Measurements from ENCODE around the gene IKBKG. TPM values are rescaled to one million over a fixed set of nuclear protein-coding genes. Genes with fewer than 3 reads are reported as not detected.

IKBKG gene
- polyA plus RNA-seq, 1 of the 3 experiments (the other 2 are of a cell fraction) = 36.4 TPM

DNA sequence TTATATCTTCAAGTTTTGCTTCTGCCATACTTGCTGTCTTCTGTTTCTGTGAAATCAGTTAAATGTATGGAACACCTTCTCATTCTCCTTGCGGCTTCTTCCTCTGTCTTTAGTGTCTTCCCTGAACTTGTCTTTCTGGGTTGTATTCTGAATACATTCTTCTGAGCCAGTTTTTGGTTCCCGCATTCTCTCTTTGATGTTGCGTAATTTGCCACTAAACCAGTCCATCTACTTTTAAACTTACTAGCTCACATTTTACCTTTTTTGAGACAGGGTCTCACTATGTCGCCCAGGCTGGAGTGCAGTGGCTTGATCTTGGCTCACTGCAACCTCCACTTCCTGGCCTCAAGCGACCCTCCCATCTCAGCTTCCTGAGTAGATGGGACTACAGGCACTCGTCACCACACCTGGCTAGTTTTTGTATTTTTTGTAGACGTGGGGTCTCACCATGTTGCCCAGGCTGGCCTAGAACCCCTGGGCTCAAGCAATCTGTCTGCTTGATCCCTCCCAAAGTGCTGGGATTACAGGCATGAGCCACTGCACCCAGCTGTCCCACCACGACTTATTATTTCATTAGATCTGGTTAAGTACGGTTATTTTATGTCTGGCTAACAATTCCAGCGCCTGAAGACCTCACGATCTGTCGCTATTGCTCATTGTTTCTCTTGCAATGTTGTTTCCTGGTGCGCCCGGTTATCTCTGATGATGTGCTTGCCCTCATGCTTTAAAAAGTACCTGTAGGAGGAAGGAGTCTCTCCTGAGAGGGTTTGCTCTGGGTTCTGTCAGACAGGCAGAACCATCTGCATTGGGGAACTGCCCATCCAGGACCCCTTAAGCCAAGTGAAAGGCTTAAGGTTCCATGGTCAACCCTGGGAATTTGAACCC, 21.6 kb upstream of the IKBKG start:
- CTCF ChIA-PET = interaction anchor here (0.9 to 1.8 kb wide), 2 partner anchors 12 to 44 kb away, joined by 4 to 6 read pairs; no protein-coding TSS in a partner anchor

More for the DNA sequence above, 21.6 kb upstream of the IKBKG start:
- H3F3A ChIP-seq (replicated peaks; ENCODE audit: insufficient read depth) = peaks cover 4% of the 10 kb centered on the region
- peaks cover 18% of the 10 kb centered on the region; the same call in 1 of the 2 replicates for H3K27me3 ChIP-seq (ENCODE audit: insufficient read depth)
- no peak overlapping the region for H3K27ac ChIP-seq (ENCODE audit: low read depth in 2 of 2, low read length in 1 of 2)
- H3K9ac ChIP-seq = no peak overlapping the region
- WGBS (ENCODE audit: low lambda C conversion rate) = 44% methylated on average over 14 of the region's 14 CpGs
- POLR2A ChIA-PET = interaction anchor here (1.7 kb wide), 1 partner anchor 17 kb away, joined by 6 read pairs; no protein-coding TSS in a partner anchor
- H4K20me1 ChIP-seq (ENCODE audit: insufficient read depth) = no peaks in the 10 kb centered on the region
- no peaks in the 10 kb centered on the region for H3K9me2 ChIP-seq
- TF ChIP-seq FOXM1 (IDR thresholded peaks at IDR 0.05; ENCODE audit: low read depth) (no peak), SMC3 (IDR thresholded peaks at IDR 0.05; ENCODE audit: low read depth, low read length) (no peak), MXI1 (IDR thresholded peaks at IDR 0.05; ENCODE audit: low read depth, low read length) (no peak), YY1 (IDR thresholded peaks at IDR 0.05; ENCODE audit: low read depth) (no peak), JUND (IDR thresholded peaks at IDR 0.05) (no peak), GABPA (IDR thresholded peaks at IDR 0.05; ENCODE audit: low read depth) (no peak), NRF1 (IDR thresholded peaks at IDR 0.05; ENCODE audit: low read depth, low read length) (no peak), ELF1 (IDR thresholded peaks at IDR 0.05) (no peak), RXRA (IDR thresholded peaks at IDR 0.05; ENCODE audit: borderline replicate concordance, low read depth) (no peak), FOXJ3 (CRISPR knock-in tag; IDR thresholded peaks at IDR 0.05) (no peak), TCF12 (IDR thresholded peaks at IDR 0.05) (no peak), GATA2 (CRISPR knock-in tag; IDR thresholded peaks at IDR 0.05) (no peak), TAF1 (IDR thresholded peaks at IDR 0.05; ENCODE audit: borderline replicate concordance, low read depth, low read length) (no peak), EZH2phosphoT487 (IDR thresholded peaks at IDR 0.05; ENCODE audit: borderline replicate concordance, low read depth) (no peak), POLR2AphosphoS5 (IDR thresholded peaks at IDR 0.05; ENCODE audit: low read depth, low read length) (no peak; the same call in 1 of the 2 replicates)
- TF ChIP-seq, protein P1, sequence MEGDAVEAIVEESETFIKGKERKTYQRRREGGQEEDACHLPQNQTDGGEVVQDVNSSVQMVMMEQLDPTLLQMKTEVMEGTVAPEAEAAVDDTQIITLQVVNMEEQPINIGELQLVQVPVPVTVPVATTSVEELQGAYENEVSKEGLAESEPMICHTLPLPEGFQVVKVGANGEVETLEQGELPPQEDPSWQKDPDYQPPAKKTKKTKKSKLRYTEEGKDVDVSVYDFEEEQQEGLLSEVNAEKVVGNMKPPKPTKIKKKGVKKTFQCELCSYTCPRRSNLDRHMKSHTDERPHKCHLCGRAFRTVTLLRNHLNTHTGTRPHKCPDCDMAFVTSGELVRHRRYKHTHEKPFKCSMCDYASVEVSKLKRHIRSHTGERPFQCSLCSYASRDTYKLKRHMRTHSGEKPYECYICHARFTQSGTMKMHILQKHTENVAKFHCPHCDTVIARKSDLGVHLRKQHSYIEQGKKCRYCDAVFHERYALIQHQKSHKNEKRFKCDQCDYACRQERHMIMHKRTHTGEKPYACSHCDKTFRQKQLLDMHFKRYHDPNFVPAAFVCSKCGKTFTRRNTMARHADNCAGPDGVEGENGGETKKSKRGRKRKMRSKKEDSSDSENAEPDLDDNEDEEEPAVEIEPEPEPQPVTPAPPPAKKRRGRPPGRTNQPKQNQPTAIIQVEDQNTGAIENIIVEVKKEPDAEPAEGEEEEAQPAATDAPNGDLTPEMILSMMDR (IDR thresholded peaks at IDR 0.05) = no peak
- TF ChIP-seq, protein P2, sequence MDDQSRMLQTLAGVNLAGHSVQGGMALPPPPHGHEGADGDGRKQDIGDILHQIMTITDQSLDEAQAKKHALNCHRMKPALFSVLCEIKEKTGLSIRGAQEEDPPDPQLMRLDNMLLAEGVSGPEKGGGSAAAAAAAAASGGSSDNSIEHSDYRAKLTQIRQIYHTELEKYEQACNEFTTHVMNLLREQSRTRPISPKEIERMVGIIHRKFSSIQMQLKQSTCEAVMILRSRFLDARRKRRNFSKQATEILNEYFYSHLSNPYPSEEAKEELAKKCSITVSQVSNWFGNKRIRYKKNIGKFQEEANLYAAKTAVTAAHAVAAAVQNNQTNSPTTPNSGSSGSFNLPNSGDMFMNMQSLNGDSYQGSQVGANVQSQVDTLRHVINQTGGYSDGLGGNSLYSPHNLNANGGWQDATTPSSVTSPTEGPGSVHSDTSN (IDR thresholded peaks at IDR 0.05) = no peak
- TF ChIP-seq, protein P3, sequence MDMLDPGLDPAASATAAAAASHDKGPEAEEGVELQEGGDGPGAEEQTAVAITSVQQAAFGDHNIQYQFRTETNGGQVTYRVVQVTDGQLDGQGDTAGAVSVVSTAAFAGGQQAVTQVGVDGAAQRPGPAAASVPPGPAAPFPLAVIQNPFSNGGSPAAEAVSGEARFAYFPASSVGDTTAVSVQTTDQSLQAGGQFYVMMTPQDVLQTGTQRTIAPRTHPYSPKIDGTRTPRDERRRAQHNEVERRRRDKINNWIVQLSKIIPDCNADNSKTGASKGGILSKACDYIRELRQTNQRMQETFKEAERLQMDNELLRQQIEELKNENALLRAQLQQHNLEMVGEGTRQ (IDR thresholded peaks at IDR 0.05; ENCODE audit: borderline replicate concordance, low read depth, low read length) = no peak
- no peak overlapping the region for H3K4me3 ChIP-seq (ENCODE audit: low read depth in 2 of 2, low read length in 1 of 2)
- H3K4me1 ChIP-seq (ENCODE audit: control insufficient read depth in 1 of 2, insufficient read depth in 2 of 2, low read depth in 1 of 2, low read length in 1 of 2) = peaks cover 3 to 4% of the 10 kb centered on the region in 2 experiments; a peak in 2 of 4 replicates
- no peaks in the 10 kb centered on the region for H3K9me3 ChIP-seq
- no peak overlapping the region for H2AFZ ChIP-seq (ENCODE audit: low read depth)
- no peaks in the 10 kb centered on the region for H3K79me2 ChIP-seq (ENCODE audit: insufficient read depth)
- no peak overlapping the region for H3K4me2 ChIP-seq
- no peak for DNase-seq
- H3K36me3 ChIP-seq (replicated peaks in 1 of 2; ENCODE audit: control insufficient read depth in 1 of 2, insufficient read depth in 2 of 2, low read length in 1 of 2) = no peaks in the 10 kb centered on the region

All from SK-N-SH (cell line).